PC-3 (cell line): ENCODE results near the gene TBC1D9. TPM values are rescaled to one million over a fixed set of nuclear protein-coding genes. Genes with fewer than 3 reads are reported as not detected.

ENCODE experiments used
- ATAC-seq: fragments of 200-7000 bp; cut with Tn5 transposase; 2 replicates; pipeline ENCODE4 v1.9.1; 2020; ENCODE audit warnings: mild to moderate bottlenecking, moderate library complexity
- BruUV-seq: library from RNA; stranded (reverse); fragments of 400-500 nt; replicated peaks from 2 replicates; lab custom pipeline; 2021; lab: Mats Ljungman, UMichigan
- CTCF ChIA-PET: fragments of 300-600 bp; sonication (Branson Sonifier 250); formaldehyde crosslinking; loops from one replicate; lab custom pipeline; 2022; ENCODE audit warnings: antibody characterized with exemption; lab: Charles Lee
- POLR2A ChIA-PET: fragments of 300-600 bp; sonication (Branson Sonifier 250); formaldehyde crosslinking; loops from one replicate; lab custom pipeline; 2022; ENCODE audit warnings: antibody characterized with exemption; ENCODE audit not compliant: unreplicated experiment; lab: Charles Lee
- DNase-seq: peaks from one replicate; pipeline ENCODE4 v3.0.0-alpha.2; 2015
- H2AFZ ChIP-seq: fragments of 300-600 bp; sonication (generic); 2 replicates; pipeline ENCODE4 v1.6.0; 2016; ENCODE audit warnings: antibody characterized with exemption, low read length
- H3F3A ChIP-seq: fragments of 300-600 bp; sonication (generic); one replicate; pipeline ENCODE4 v1.6.0; 2017; ENCODE audit warnings: antibody characterized with exemption, low read length, control low read depth, mild to moderate bottlenecking; ENCODE audit not compliant: unreplicated experiment
- H3K27ac ChIP-seq: fragments of 300-600 bp; sonication (generic); 2 replicates; pipeline ENCODE4 v1.5.1; 2016; ENCODE audit warnings: mild to moderate bottlenecking, low read length
- H3K27me3 ChIP-seq: fragments of 300-600 bp; sonication (generic); 2 replicates; pipeline ENCODE4 v1.6.1; 2016; ENCODE audit warnings: low read length, mixed read lengths
- H3K36me3 ChIP-seq: fragments of 300-600 bp; sonication (generic); 2 replicates; pipeline ENCODE4 v1.6.1; 2016; ENCODE audit warnings: low read depth, mixed run types, low read length, mixed read lengths
- H3K4me1 ChIP-seq: fragments of 300-600 bp; sonication (generic); 2 replicates; pipeline ENCODE4 v1.5.1; 2016; ENCODE audit warnings: low read length; ENCODE audit not compliant: insufficient read depth
- H3K4me2 ChIP-seq: fragments of 300-600 bp; sonication (generic); 2 replicates; pipeline ENCODE4 v1.6.0; 2016; ENCODE audit warnings: low read length
- H3K4me3 ChIP-seq: fragments of 300-600 bp; sonication (generic); 2 replicates; pipeline ENCODE4 v1.5.1; 2016; ENCODE audit warnings: mild to moderate bottlenecking, low read length, mixed read lengths
- H3K79me2 ChIP-seq: fragments of 300-600 bp; sonication (generic); 2 replicates; pipeline ENCODE4 v1.6.1; 2017; ENCODE audit warnings: low read length, mixed read lengths
- H3K9ac ChIP-seq: fragments of 300-600 bp; sonication (generic); 2 replicates; pipeline ENCODE4 v1.6.0; 2016; ENCODE audit warnings: mild to moderate bottlenecking, low read length
- H3K9me2 ChIP-seq: fragments of 300-600 bp; sonication (generic); replicated peaks from 2 replicates; pipeline ENCODE4 v1.6.1; 2016; ENCODE audit warnings: mixed run types, low read length, mixed read lengths
- H3K9me3 ChIP-seq: fragments of 300-600 bp; sonication (generic); 2 replicates; pipeline ENCODE4 v1.6.1; 2016; ENCODE audit warnings: low read length, mixed read lengths
- H4K20me1 ChIP-seq: fragments of 300-600 bp; sonication (generic); 2 replicates; pipeline ENCODE4 v1.6.1; 2016; ENCODE audit warnings: low read length, mixed read lengths
- CTCF ChIP-seq: fragments of 300-600 bp; sonication (generic); conservative IDR thresholded peaks from 2 replicates; pipeline ENCODE4 v1.5.1; 2017; ENCODE audit warnings: antibody characterized with exemption, low read depth, mild to moderate bottlenecking, low read length
- EZH2 ChIP-seq: fragments of 300-600 bp; sonication (generic); IDR thresholded peaks from one replicate; pipeline ENCODE4 v1.6.1; 2017; ENCODE audit warnings: antibody characterized with exemption, mild to moderate bottlenecking, low read length; ENCODE audit not compliant: unreplicated experiment
- EZH2phosphoT487 ChIP-seq: fragments of 300-600 bp; sonication (generic); IDR thresholded peaks from 2 replicates; pipeline ENCODE4 v1.6.1; 2018; ENCODE audit warnings: mild to moderate bottlenecking, antibody characterized with exemption, low read length, borderline replicate concordance
- intact Hi-C: fragments of 100-400 bp; cut with micrococcal nuclease; formaldehyde crosslinking; loops from 2 replicates; pipeline ENCODE4 v1.9.0; 2023
- total RNA-seq: library from RNA; depleted of rRNA; stranded (reverse); fragments of >200 nt; gene quantifications from 2 replicates; pipeline ENCODE4 v1.2.3, GENCODE V29; 2014

Gene TBC1D9
- total RNA-seq, 1 experiment from 2014 or later: 11.2 TPM

- no peak for ATAC-seq
- no TSS peak for BruUV-seq
- TF ChIP-seq EZH2 (no peak), CTCF (no peak), EZH2phosphoT487 (no peak)
- Histone ChIP-seq H3K9me3 (no peaks in the 10 kb centered on the region), H3K27ac (no peak overlapping the region), H3K9ac (no peak overlapping the region), H4K20me1 (no peaks in the 10 kb centered on the region), H2AFZ (no peak overlapping the region), H3K4me3 (no peak overlapping the region), H3F3A (no peaks in the 10 kb centered on the region), H3K36me3 (no peaks in the 10 kb centered on the region), H3K4me1 (no peaks in the 10 kb centered on the region), H3K4me2 (no peak overlapping the region), H3K9me2 (no peaks in the 10 kb centered on the region), H3K79me2 (no peaks in the 10 kb centered on the region), H3K27me3 (no peaks in the 10 kb centered on the region)
- DNase-seq: no peak
- intact Hi-C loops: no loop called here
- ChIA-PET CTCF (no interaction called here), POLR2A (no interaction called here)
These were observed 111.0 kb downstream of the TBC1D9 start for GRCh38 chr4:140645196-140645595.

DNA sequence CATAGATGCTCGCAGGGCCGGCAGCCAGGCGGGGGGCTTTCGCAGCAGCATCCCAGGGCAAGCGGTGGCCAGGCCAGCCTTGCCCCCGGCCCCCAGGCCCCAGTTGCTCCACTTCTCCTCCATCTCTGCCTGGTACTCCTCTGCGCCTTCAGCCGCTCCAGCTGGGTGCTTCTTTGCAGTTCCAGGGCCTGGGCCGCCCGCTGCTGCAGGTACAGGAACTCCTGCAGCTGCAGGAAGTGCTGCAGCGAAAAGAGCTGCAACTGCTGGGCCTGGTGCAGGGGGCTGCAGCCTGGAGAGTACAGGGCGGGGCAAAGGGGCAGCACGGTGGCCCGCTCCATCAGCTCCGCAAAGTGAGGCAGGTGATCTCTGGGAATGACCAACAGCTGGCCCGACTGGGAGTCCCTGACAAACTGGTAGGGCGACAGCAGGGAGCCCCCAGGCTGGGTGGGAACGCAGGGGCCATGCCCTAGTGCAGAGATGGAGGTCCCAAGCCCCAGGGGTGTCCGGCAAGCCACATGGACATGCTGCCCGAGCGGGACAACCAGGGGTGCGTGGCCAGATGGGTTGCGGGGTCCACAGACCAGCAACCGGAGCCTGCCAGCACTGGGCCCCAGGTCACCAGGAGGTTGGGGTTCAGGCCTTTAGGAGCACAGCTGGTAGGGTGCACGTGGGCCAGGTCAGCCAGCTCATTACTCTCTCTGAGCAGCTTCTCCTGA is 111.6 kb downstream of the TBC1D9 start:
- Histone ChIP-seq H3K27me3 (no peaks in the 10 kb centered on the region), H2AFZ (no peak overlapping the region), H3K36me3 (no peaks in the 10 kb centered on the region), H3K9ac (no peak overlapping the region), H3K9me2 (no peaks in the 10 kb centered on the region), H3F3A (no peaks in the 10 kb centered on the region), H3K27ac (no peak overlapping the region), H3K9me3 (no peaks in the 10 kb centered on the region), H3K4me2 (no peak overlapping the region), H3K4me1 (no peaks in the 10 kb centered on the region), H4K20me1 (no peaks in the 10 kb centered on the region), H3K4me3 (no peak overlapping the region), H3K79me2 (no peaks in the 10 kb centered on the region)
- ChIA-PET CTCF (no interaction called here), POLR2A (no interaction called here)
- no peak for TF ChIP-seq EZH2phosphoT487
- no peak for TF ChIP-seq EZH2
- TF ChIP-seq CTCF: no peak
- no peak for DNase-seq
- no peak for ATAC-seq
- BruUV-seq: no TSS peak
- intact Hi-C loops: no loop called here

- no TSS peak for BruUV-seq
- Histone ChIP-seq H3K4me3 (no peak overlapping the region), H3K27ac (no peak overlapping the region), H4K20me1 (no peaks in the 10 kb centered on the region), H3K9ac (no peak overlapping the region), H3K9me3 (no peaks in the 10 kb centered on the region), H3K36me3 (no peaks in the 10 kb centered on the region), H3K4me1 (no peaks in the 10 kb centered on the region), H3F3A (no peaks in the 10 kb centered on the region), H3K9me2 (no peaks in the 10 kb centered on the region), H2AFZ (no peak overlapping the region), H3K79me2 (no peaks in the 10 kb centered on the region), H3K4me2 (no peak overlapping the region), H3K27me3 (no peaks in the 10 kb centered on the region)
- no peak for ATAC-seq
- POLR2A ChIA-PET: no interaction called here
- CTCF ChIA-PET: no interaction called here
- intact Hi-C loops: no loop called here
- no peak for DNase-seq
- no peak for TF ChIP-seq CTCF
- TF ChIP-seq EZH2phosphoT487: no peak
- no peak for TF ChIP-seq EZH2
These were observed 112.6 kb downstream of the TBC1D9 start for GRCh38 chr4:140643571-140644055.
